Esophagus squamous epithelium (tissue), 5 donors: ENCODE data around the gene SH3RF1. TPM values are rescaled to one million over a fixed set of nuclear protein-coding genes. Genes with fewer than 3 reads are reported as not detected.
A peak's percentile ranks its signal among the peaks of the same experiment; 100 is the strongest.

Experiments
- DNase-seq: peaks from one replicate; lab custom pipeline; 2025; lab: John Stamatoyannopoulos, UW
- H3K27ac ChIP-seq, 4 donors: fragments of 200-600 bp; sonication (generic); one replicate each; pipeline ENCODE4 v1.5.1; 2016 to 2019; ENCODE audit warnings: mild to moderate bottlenecking in 1 of 4
- H3K27me3 ChIP-seq, 4 donors: fragments of 200-600 bp; sonication (generic); 1 replicate in 3 of 4; 2 replicates in 1 of 4; pipeline versions ENCODE4 v1.5.1 to v1.6.0; 2017 to 2021; ENCODE audit warnings: antibody characterized with exemption in 1 of 4
- H3K36me3 ChIP-seq, 3 donors: fragments of 200-600 bp; sonication (generic); one replicate each; pipeline ENCODE4 v1.5.1; 2016 to 2019
- H3K4me1 ChIP-seq, 3 donors: fragments of 200-600 bp; sonication (generic); one replicate each; pipeline ENCODE4 v1.5.1; 2017 to 2019
- H3K4me3 ChIP-seq, 4 donors: fragments of 200-600 bp; sonication (generic); 1 replicate in 3 of 4; 2 replicates in 1 of 4; pipeline ENCODE4 v1.5.1; 2016 to 2019; ENCODE audit warnings: mild to moderate bottlenecking in 2 of 4, moderate library complexity in 1 of 4
- H3K9me3 ChIP-seq, 3 donors: fragments of 200-600 bp; sonication (generic); one replicate each; pipeline ENCODE4 v1.5.1; 2016 to 2019
- CTCF ChIP-seq, 6 experiments: fragments of 450-650 bp in 4 of 6; fragments of 200-600 bp in 2 of 6; sonication (generic) in 2 of 6; IDR thresholded peaks; one replicate each; pipeline ENCODE4 v1.5.1; 2016 to 2019; ENCODE audit warnings: antibody characterized with exemption in 6 of 6, mild to moderate bottlenecking in 4 of 6, moderate library complexity in 4 of 6
- POLR2A ChIP-seq, 4 donors: fragments of 450-650 bp; IDR thresholded peaks; one replicate each; pipeline ENCODE4 v1.6.1; 2017; ENCODE audit warnings: antibody characterized with exemption in 4 of 4, mild to moderate bottlenecking in 4 of 4, moderate library complexity in 3 of 4
- WGBS, 2 donors: methylation state at CpG; one replicate each; pipeline ENCODE4 v1.1.5; 2018; 5-methylcytosine and 5-hydroxymethylcytosine counted together
- intact Hi-C: fragments of 100-400 bp; cut with DNase I; formaldehyde crosslinking; loops from one replicate; pipeline ENCODE4 v1.15.0; 2022
- total RNA-seq, 4 donors: library from RNA; depleted of rRNA; stranded (reverse); fragments of >200 nt; gene quantifications; one replicate each; pipeline ENCODE4 v1.1.0, GENCODE V29; 2016
- donor health status: DM: yes; HTN: yes; CAD: no.

SH3RF1 gene
- total RNA-seq, 4 donors from 2014 or later, result 3.9 to 9.3 (median 5.7) TPM

GRCh38 chr4:169070071-169070894 lies 200.5 kb downstream of the SH3RF1 start:
- H3K4me3 ChIP-seq, result peak overlapping the region in 2 of 4 donors; percentile 0 to 4
- H3K4me1 ChIP-seq, result peaks cover 5 to 42% (median 8%) of the 10 kb centered on the region in 3 donors
- WGBS, 2 donors, result 29 to 36% methylated on average over 16 of the region's 16 CpGs
- H3K9me3 ChIP-seq, result no peaks in the 10 kb centered on the region
- peak overlapping the region; percentile 62 to 81 (median 77) for H3K27ac ChIP-seq
- no peak for DNase-seq
- H3K36me3 ChIP-seq, result no peaks in the 10 kb centered on the region
- no peaks in the 10 kb centered on the region for H3K27me3 ChIP-seq
- TF ChIP-seq POLR2A (IDR thresholded peaks at IDR 0.05) (no peak), CTCF (IDR thresholded peaks at IDR 0.05) (no peak)
- intact Hi-C loops, result no loop called here

DNA sequence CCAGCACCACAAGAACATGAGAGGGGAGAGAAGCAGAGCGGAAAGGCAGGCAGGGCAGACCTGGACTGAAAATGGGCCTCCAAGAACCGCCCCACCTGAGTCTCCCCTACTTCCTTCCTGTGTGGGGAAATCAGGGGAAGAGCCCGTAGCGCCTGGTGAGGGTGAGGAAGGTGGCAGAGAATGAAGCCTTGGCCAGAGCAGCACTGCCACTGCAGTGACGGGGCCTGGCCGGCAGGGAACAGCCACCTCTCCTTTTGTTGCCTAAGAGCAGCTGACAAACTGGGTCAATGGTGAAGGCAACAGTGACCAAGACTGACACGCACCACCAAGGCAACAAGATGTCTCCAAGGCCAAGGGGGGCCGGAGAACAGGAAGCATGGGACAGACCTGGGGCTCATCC lies 202.3 kb downstream of the SH3RF1 start:
- intact Hi-C loops, result no loop called here
- Histone ChIP-seq H3K36me3 (no peaks in the 10 kb centered on the region), H3K27me3 (no peaks in the 10 kb centered on the region), H3K4me1 (peaks cover 5 to 46% (median 8%) of the 10 kb centered on the region in 3 donors), H3K27ac (peak overlapping the region in 1 of 4 donors; percentile 2), H3K4me3 (no peak overlapping the region), H3K9me3 (no peaks in the 10 kb centered on the region)
- no peak for DNase-seq
- 63 to 92% methylated on average over 7 to 8 of the region's 8 CpGs for WGBS, 2 donors
- TF ChIP-seq CTCF (IDR thresholded peaks at IDR 0.05), result no peak
- TF ChIP-seq POLR2A (IDR thresholded peaks at IDR 0.05), result no peak

DNA sequence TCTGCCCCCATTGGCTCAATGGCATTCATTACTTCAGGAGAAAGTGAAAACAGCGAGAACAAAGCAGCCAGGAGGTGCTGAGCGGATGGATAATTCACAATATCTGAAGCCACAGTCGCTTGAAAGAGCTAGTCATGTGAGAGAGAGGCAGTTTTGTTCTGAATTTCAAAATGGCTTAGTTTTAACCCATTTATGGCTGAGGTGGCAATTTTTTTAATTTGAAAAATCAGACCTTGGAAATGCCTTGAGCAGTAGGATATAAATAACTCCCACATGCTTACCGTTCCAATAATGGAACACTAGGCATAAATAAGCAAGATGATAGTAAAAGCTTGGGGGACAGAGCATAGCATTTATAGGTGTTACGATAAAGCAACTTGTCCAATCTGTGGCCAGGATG lies 203.8 kb downstream of the SH3RF1 start:
- no peaks in the 10 kb centered on the region for H3K27me3 ChIP-seq
- 87 to 92% methylated on average over 5 of the region's 5 CpGs for WGBS, 2 donors
- no peak for TF ChIP-seq POLR2A (IDR thresholded peaks at IDR 0.05)
- no peak for TF ChIP-seq CTCF (IDR thresholded peaks at IDR 0.05)
- peaks cover 5 to 60% (median 16%) of the 10 kb centered on the region in 3 donors for H3K4me1 ChIP-seq
- intact Hi-C loops, result no loop called here
- DNase-seq, result no peak
- no peaks in the 10 kb centered on the region for H3K9me3 ChIP-seq
- no peak overlapping the region for H3K4me3 ChIP-seq
- H3K36me3 ChIP-seq, result no peaks in the 10 kb centered on the region
- H3K27ac ChIP-seq, result no peak overlapping the region

DNA sequence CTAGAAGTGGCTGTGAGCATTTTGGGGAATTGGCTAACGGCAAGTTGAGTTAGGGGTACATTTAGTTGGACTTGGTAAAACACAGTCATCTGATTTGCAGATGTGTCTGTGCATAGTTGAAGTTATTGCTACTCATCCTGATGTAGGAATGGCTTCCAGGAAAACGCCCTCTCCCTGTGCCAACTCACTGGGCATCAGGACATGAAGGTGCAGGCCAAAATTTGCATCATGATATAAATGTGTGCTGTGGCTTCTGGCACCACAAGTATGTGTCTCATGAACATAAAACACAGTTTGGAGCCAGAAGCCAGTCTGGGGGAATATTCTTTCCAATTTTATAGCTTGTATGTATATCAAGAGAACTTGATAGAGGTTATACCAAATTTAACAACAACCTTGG lies 206.5 kb downstream of the SH3RF1 start:
- Histone ChIP-seq H3K27me3 (no peaks in the 10 kb centered on the region), H3K9me3 (no peaks in the 10 kb centered on the region), H3K36me3 (no peaks in the 10 kb centered on the region), H3K4me3 (no peak overlapping the region), H3K4me1 (peaks cover under 1 to 60% (median 16%) of the 10 kb centered on the region in 3 donors), H3K27ac (no peak overlapping the region)
- TF ChIP-seq POLR2A (IDR thresholded peaks at IDR 0.05) (no peak), CTCF (IDR thresholded peaks at IDR 0.05) (no peak)
- WGBS, 2 donors, result 49 to 63% methylated on average over 2 of the region's 2 CpGs
- intact Hi-C loops, result no loop called here
- DNase-seq, result no peak

DNA sequence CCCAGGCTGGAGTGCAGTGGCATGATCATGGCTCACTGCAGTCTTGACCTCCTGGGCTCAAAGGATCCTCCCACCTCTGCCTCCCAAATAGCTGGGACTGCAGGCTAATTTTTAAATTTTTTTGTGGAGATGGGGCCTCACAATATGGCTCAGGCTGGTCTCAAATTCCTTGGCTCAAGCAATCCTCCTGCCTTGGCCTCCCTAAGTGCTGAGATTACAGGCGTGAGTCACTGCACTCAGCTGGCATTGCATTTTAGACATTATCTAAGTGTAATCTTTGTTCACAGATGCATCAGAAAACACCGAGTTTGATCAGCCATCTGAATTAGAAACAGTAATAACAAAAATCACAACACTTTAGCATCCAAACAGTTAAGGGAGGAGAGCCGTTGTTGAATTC lies 207.3 kb downstream of the SH3RF1 start:
- TF ChIP-seq POLR2A (IDR thresholded peaks at IDR 0.05) (no peak), CTCF (IDR thresholded peaks at IDR 0.05) (no peak)

More for the DNA sequence above, 207.3 kb downstream of the SH3RF1 start:
- no peak for DNase-seq
- no peak overlapping the region for H3K4me3 ChIP-seq
- H3K36me3 ChIP-seq, result no peaks in the 10 kb centered on the region
- no peak overlapping the region for H3K27ac ChIP-seq
- no peaks in the 10 kb centered on the region for H3K9me3 ChIP-seq
- 81 to 84% methylated on average over 3 of the region's 3 CpGs for WGBS, 2 donors
- intact Hi-C loops, result no loop called here
- peaks cover 0 to 55% (median 13%) of the 10 kb centered on the region in 3 donors for H3K4me1 ChIP-seq
- H3K27me3 ChIP-seq, result no peaks in the 10 kb centered on the region
